Measurements from ENCODE around the gene B4GALT7.
A peak's percentile ranks its signal among the peaks of the same experiment; 100 is the strongest.

Gene B4GALT7

DNA sequence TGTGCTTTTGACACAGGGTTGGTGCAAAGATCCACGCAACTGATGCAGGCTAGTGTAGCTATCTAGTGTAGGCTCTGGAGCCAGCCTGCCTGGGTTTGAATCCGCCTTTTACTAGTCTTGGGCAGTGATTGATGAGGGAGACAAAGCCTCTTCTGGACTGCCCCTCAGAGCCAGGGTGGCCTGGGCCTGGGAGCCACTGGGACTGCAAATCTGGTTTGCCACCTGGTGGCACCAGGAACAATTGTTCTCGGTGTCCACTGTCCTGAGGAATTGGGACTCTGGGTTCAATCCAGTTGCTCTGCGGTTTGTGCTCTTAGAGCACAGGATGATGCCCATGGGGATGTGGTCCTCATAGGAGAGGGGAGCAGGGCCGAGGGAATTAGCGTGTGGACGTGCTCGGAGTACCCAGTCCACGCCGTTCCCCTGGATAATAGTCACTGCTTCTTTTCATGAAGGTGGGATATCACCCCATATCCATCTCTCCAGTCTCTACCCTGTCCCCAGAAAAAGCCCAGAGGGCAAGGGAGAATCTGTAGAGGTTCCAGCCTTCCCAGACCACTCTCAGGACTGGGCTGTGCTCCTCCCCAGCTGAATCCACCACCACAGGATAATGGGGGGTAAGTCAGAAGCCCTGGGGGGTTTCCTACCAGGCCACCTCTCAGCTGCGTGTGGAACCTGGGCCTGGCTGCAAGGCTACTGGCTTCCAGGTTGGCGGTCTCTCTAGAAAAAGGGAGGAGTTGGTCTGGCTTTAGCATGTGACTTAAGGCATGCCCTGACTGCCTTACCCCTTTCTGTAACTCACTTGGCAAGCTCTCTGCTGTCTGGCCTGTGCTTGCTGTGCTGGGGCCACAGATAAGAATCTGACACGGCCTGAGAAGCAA, 1.9 kb downstream of the B4GALT7 start:
- no peaks in the 10 kb centered on the region for H3K4me1 ChIP-seq
- H3K27me3 ChIP-seq = no peaks in the 10 kb centered on the region
- no peak overlapping the region for H3K4me3 ChIP-seq (ENCODE audit: low read depth, low read length)
- peak; percentile 42 for DNase-seq
- TF ChIP-seq, protein P1, sequence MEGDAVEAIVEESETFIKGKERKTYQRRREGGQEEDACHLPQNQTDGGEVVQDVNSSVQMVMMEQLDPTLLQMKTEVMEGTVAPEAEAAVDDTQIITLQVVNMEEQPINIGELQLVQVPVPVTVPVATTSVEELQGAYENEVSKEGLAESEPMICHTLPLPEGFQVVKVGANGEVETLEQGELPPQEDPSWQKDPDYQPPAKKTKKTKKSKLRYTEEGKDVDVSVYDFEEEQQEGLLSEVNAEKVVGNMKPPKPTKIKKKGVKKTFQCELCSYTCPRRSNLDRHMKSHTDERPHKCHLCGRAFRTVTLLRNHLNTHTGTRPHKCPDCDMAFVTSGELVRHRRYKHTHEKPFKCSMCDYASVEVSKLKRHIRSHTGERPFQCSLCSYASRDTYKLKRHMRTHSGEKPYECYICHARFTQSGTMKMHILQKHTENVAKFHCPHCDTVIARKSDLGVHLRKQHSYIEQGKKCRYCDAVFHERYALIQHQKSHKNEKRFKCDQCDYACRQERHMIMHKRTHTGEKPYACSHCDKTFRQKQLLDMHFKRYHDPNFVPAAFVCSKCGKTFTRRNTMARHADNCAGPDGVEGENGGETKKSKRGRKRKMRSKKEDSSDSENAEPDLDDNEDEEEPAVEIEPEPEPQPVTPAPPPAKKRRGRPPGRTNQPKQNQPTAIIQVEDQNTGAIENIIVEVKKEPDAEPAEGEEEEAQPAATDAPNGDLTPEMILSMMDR (IDR thresholded peaks at IDR 0.05; ENCODE audit: low read depth, low read length) = peak; percentile 39
- no peaks in the 10 kb centered on the region for H3K36me3 ChIP-seq
- H3K9me3 ChIP-seq = no peaks in the 10 kb centered on the region

DNA sequence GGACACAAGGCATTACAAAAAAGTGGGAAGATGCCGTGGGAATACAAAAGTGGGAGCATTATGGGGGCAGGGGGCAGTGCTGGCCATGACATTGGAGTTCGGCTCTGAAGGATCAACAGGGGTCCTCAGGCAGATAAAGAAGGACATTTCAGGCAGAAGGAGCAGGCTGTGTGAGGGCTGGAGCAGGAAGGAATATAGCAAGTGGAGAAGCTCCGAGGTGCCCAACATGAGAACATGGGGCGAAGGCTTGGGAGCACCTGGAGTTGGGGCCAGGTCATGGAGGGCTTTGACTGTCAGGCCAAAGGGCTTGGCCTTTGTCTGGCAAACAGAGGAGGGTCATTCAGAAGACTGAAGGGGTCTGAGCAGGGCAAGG, 2.5 kb downstream of the B4GALT7 start:
- DNase-seq = no peak
- TF ChIP-seq, protein P1 (IDR thresholded peaks at IDR 0.05; ENCODE audit: low read depth, low read length) = no peak
- Histone ChIP-seq H3K27me3 (no peaks in the 10 kb centered on the region), H3K4me1 (no peaks in the 10 kb centered on the region), H3K36me3 (no peaks in the 10 kb centered on the region), H3K4me3 (ENCODE audit: low read depth, low read length) (no peak overlapping the region), H3K9me3 (no peaks in the 10 kb centered on the region)

DNA sequence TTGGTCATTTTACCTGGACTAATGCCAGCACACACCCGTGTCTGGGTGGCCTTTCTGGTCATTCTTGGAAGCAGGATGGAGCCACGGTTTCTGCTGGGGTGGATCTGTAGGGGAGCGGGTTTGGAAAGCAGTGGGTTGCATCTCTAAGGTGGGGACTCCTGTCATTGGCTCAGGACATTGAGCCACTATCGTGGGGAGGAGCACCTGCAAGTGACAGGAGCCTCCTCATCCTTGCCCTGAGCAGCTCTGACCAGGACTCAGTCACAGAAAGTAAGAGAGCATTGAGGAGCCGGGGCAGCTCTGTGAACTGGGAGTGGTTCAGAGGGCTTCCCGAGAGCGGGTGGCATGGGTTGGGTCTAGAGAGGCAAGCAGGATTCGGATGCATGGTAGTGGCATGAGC, 3.7 kb downstream of the B4GALT7 start:
- Histone ChIP-seq H3K4me1 (no peaks in the 10 kb centered on the region), H3K27me3 (no peaks in the 10 kb centered on the region), H3K9me3 (no peaks in the 10 kb centered on the region), H3K36me3 (no peaks in the 10 kb centered on the region), H3K4me3 (ENCODE audit: low read depth, low read length) (no peak overlapping the region)
- no peak for DNase-seq
- TF ChIP-seq, protein P1 (IDR thresholded peaks at IDR 0.05; ENCODE audit: low read depth, low read length) = no peak

DNA sequence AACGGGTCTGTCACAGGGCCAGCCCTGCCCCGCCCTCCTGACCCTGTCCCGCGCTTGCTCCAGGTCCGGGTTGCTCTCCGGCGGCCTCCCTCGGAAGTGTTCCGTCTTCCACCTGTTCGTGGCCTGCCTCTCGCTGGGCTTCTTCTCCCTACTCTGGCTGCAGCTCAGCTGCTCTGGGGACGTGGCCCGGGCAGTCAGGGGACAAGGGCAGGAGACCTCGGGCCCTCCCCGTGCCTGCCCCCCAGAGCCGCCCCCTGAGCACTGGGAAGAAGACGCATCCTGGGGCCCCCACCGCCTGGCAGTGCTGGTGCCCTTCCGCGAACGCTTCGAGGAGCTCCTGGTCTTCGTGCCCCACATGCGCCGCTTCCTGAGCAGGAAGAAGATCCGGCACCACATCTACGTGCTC, 4.2 kb downstream of the B4GALT7 start:
- no peaks in the 10 kb centered on the region for H3K4me1 ChIP-seq
- TF ChIP-seq, protein P1 (IDR thresholded peaks at IDR 0.05; ENCODE audit: low read depth, low read length) = no peak
- no peak for DNase-seq
- no peaks in the 10 kb centered on the region for H3K9me3 ChIP-seq
- no peak overlapping the region for H3K4me3 ChIP-seq (ENCODE audit: low read depth, low read length)
- H3K36me3 ChIP-seq = no peaks in the 10 kb centered on the region
- no peaks in the 10 kb centered on the region for H3K27me3 ChIP-seq

DNA sequence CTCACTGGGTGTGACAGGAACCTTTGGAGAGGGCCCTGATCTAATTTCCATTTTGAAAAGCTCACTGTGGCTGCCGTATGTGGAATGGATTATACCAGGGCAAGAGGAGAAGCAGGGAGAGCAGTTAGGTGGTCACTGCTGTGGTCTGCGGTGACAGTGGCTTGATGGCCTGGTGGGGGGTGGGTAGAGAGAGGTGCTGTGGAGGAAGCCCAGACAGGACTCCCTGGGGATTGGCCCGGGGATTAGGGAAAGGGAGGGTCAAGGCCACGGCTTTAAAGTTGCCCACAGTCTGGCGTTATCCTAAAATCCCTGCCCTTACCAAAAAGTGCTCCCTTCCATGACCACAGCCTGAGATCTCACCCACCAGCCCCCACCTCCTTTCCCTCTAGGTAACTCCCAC, 4.7 kb downstream of the B4GALT7 start:
- Histone ChIP-seq H3K36me3 (no peaks in the 10 kb centered on the region), H3K4me1 (no peaks in the 10 kb centered on the region), H3K9me3 (no peaks in the 10 kb centered on the region), H3K27me3 (no peaks in the 10 kb centered on the region), H3K4me3 (ENCODE audit: low read depth, low read length) (no peak overlapping the region)
- TF ChIP-seq, protein P1 (IDR thresholded peaks at IDR 0.05; ENCODE audit: low read depth, low read length) = no peak
- no peak for DNase-seq

DNA sequence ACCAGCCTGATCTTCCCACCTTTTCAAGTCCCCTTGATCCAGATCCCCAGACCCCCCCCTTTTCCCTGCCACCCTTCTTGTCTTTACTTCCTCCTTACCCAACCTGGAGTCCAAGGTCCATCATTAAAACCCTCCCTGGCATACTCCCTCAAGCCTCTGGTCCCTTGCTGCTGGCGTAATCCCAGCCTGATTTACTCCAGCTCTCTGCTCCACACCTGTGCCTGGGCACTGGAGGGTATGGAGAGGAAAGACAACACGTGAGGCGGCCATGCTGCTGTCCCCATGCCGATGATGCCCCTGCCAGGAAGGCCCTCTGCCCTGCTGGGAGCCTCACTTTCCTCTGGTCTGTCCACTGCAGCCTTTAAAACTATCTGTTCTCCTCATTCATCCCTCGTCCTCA, 5.1 kb downstream of the B4GALT7 start:
- TF ChIP-seq, protein P1 (IDR thresholded peaks at IDR 0.05; ENCODE audit: low read depth, low read length) = no peak
- Histone ChIP-seq H3K36me3 (no peaks in the 10 kb centered on the region), H3K4me1 (no peaks in the 10 kb centered on the region), H3K9me3 (no peaks in the 10 kb centered on the region), H3K27me3 (no peaks in the 10 kb centered on the region), H3K4me3 (ENCODE audit: low read depth, low read length) (no peak overlapping the region)
- DNase-seq = no peak
